Activated CD4-positive, alpha-beta T cell treated with anti-CD3 and anti-CD28 coated beads, Interleukin-2, amount 50 U/mL, for 48 hours (primary cell): Measurements from ENCODE around the gene ADH5.
"Not testable (repeated sequence)": the region's sequence is repeated elsewhere in the genome, so short reads cannot be mapped to it uniquely, and the experiment has no call there.

Experiments used
- DNase-seq, 2 experiments: peaks; one replicate each; pipeline ENCODE4 v3.0.0-alpha.2; 2020

The ADH5 gene

DNA sequence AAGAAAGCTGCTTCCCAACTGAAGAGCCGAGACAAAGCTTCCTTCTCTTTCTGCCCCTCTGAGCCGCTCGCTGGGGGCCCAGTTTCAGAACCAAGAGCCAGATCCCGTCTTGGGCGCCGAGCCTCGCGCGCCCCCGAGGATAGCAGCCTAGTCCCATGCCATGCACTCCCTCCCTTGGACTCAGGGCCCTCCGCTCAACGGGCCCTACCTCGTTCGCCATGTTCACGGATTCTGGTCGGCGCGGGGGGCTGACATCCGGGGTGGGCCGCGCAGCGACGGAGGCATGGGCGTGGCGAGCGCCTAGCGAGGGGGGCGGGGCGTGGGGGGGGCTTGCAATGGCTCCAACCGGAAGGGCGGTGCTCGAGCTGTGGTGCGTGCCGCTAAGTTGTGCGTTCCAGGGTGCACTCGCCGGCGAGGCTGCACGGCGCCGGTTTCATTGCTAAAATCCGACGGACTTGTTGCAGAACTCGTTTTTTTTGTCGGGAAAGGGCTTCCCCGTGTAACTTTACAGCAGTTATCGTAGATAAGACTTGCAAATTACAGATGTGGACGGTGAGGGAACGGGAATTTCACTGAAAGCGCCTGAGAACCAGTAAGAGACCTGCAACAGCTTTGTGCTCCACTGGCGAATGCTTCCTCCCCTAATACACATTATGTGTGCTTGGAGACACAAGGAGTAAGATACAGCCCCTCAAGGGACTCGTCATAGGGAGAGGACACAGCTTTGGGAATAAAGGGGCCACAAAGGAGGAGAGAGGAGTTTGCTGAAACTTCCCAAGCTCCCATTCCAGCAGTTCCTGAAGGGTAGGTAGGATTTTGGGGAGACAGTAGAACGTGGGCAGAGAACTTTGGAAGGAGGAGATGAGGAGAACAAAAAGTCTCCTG, at the start of gene ADH5:
TSS of gene ADH5 (minus strand) at position 308 of the 885 bp plus-strand sequence. CDS start at position 220, 88 bp downstream.
- peak; percentile 92 to 93 for DNase-seq

DNA sequence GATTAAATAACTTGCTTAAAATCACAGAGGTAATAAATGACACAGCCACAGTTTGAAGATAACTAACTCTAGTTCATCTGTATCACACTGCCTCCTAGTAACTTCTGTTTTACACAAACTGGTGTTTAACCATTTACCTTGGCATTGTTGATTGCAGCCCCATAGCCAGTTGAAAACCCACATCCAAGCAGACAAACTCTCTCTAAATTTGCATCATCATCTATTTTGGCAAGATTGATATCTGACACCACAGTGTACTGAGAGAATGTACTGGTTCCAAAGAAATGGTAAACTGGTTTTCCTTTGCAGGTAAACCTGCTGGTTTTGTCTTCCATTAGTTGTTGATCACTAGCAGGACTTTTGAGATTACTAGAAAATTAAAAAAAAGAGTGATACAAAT, 47.7 kb upstream of the ADH5 start:
- no peak for DNase-seq

DNA sequence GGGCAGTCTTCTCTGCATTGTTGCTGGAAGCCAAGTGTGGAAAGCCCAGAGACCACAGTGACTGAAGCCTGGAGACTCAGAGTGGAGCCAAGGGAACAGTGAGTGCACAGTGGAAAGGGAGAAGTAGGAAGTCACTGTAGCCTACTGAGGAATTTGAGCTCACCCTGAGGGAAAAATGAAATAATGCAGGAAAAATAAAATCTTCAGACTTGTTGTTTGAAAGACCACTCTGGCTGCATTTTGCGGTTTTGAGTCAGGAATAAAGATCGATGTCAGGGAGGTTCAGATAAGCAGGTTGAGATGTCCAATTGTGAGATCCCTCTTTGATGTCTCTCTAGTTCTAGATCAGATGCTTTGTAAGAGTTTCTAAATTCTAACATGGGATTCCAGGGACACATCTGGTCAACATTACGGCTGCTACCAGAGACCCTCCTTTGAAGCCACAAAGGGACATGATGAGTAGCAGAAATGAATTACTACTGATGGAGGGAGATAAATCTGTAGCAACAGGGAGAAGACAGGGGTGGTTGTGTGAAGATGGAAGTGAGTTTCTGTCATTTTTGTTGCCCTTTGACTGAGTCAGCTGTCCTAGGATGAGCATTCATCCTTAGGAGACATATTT, 47.1 kb upstream of the ADH5 start:
- DNase-seq = no peak

DNA sequence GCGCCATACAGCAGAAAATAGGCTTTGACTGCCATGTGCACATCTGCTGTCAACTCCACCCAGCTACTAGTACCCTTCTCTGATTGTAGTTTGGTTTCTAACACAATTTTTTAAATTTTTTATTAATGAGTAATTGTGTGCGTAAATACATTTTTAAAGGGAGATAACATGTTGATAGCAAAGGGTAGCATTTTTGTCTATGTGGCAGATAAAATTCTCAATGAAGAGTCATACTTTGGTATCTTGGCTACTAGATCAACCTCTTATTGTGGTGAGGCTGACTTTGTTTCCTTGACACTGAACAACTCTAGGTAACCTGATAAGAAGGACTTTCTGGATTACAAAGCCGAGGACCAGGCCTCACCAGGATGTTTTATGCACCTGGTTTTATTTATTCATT, 46.0 kb upstream of the ADH5 start:
- DNase-seq = no peak

DNA sequence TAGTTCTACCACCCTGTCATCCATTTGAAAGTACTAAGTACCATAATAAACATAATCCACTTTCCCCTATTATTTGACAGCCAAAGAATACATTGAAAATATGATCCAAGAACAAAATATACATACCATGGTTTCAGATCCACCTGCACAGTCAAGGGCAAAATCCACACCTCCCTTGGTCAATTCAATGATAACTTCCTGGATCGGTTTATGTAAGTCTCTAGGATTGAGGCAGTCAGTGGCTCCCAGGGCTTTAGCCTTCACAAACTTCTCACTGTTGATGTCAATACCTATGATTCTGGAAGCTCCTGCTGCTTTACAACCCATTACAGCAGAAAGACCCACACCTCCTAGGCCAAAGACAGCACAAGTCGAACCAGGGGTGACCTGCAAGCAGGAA, 42.8 kb upstream of the ADH5 start:
- no peak for DNase-seq

DNA sequence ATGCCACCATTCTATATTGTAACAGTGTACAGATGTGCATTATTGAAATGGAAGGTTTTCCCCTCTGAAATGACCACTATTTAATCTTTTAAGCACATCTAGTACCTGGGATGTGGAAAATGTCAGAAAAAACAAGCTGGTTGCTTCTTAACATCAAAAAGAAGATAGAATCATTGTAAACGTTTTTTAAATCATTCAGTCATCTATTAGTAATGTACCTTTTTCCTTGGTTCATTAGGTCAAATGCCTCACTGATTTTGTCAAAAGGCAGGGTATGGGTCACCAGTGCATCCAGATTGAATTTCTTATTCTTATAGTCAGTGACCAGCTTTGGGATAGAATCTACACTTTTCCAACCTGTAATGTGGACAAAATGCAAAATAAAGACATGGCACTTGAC, 37.8 kb upstream of the ADH5 start:
- no peak for DNase-seq

DNA sequence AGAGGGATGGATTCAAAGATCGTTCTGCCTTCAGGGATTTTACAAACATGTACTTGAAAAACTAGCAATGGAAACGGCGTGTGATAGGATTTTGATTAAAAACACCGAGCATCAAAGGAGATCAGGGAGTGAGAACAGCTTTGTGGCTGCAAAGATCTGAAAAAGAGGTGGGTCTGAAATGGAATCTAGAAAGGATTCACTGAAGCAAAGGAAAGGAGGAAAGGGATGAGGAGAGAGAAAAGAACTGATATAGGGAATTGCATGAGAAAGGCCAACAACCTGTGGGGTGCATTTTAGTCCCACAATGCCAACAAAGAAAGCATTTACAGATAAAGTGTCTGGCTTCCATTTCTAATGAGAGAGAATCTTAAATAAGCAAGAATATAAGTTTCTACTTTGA, 32.4 kb upstream of the ADH5 start:
- DNase-seq = no peak

DNA sequence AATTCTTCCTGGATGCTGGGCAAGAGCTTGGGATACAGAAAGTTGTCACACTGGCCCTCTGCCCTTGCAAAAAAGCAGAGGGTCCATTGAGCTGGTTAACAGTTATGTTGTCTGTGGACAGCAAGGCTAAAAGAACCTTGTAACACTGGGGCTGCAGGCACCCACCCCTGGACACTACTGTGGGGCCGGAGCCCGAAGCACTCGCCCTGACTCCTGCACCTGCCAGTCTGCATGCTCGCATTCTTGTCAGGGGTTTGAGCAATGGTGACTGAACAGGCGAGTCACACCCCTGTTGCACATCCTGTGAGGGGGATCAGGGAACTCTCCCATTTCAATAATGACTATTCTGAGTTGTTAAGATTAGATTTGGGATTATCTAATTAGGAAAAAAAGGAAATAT, 31.9 kb upstream of the ADH5 start:
- DNase-seq = no peak

DNA sequence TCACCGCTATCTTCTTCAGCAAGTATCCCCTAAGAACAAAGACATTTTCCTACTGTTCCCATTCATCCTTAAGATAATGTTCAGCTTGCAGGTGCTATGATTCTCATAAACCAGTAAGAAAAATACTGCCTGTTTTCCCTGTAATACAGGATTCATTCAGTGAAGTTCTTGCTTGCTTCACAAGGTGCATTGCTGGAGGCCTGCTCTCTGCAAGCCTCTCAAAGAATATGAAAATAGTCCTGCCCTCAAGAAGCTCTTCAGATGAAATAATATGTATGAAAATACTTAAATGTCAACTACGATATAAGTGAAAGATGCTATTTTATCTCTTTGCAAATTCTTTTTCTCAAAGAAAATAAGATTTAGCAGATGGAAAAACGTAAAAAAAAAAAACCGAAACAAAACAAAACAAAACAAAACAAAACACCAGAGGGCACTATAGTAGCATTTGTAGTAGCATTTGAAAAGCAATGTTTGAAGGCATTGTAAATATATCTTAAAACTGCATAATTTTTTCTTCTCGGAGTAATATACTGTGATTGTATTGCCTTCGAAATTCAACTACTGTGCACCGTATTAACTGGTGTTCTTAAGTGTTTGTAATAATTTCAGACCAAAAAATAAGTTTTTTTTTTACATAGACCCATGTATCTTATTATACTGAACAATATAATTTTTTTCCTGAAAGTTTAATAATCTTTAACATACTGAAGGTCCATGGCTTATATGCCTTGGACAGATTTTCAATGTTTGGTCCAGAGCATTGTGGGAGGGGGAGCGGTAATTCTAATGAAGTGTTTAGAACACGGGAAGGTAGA, 29.5 kb upstream of the ADH5 start:
- no peak for DNase-seq

DNA sequence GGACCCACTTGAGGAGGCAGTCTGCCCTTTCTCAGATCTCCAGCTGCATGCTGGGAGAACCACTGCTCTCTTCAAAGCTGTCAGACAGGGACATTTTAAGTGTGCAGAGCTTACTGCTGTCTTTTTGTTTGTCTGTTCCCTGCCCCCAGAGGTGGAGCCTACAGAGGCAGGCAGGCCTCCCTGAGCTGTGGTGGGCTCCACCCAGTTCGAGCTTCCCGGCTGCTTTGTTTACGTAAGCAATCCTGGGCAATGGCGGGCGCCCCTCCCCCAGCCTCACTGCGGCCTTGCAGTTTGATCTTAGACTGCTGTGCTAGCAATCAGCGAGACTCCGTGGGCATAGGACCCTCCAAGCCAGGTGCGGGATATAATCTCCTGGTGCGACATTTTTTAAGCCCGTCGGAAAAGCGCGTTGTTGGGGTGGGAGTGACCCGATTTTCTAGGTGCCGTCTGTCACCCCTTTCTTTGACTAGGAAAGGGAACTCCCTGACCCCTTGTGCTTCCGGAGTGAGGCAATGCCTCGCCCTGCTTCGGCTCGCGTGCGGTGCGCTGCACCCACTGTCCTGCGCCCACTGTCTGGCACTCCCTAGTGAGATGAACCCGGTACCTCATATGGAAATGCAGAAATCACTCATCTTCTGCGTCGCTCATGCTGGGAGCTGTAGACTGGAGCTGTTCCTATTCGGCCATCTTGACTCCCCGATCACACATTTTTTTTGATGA, 28.7 kb upstream of the ADH5 start:
- DNase-seq = not testable (repeated sequence)

DNA sequence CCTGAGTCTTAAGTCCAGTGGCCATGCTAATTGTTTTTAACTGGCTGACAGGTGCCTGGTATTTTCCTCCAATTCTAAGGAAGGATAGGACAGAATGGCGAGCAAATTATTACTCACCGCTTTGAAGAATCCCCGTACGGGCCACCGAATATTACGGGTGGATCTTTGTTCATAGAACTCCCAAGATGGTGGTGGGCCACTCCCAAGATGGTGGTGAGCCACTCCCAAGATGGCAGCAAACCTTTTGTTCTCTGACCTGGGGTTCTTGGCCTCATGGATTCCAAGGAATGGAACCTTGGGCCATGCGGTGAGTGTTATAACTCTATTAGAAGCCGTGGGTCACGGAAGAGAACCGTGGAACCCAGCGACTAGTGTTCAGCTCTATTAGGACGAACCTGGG, 20.7 kb upstream of the ADH5 start:
- not testable (repeated sequence) for DNase-seq

DNA sequence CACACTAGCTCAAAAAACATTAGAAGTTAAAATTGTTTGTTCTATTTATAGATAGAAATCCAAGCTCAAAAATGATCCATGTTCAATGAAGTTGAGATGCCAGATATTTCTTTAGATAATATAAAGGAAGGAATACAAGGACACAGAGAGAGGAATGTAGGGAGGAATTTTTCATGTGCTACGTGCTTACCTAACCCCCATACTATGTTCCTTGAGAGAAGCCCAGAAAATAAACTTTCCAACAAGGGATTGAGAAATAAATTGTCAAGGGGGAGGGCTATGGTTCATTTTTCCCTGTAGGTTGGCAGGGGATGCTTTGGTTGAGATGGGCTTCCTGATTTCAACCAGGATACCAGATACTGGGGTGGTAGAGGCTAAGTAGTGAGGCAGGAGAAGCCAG, 15.6 kb upstream of the ADH5 start:
- no peak for DNase-seq

DNA sequence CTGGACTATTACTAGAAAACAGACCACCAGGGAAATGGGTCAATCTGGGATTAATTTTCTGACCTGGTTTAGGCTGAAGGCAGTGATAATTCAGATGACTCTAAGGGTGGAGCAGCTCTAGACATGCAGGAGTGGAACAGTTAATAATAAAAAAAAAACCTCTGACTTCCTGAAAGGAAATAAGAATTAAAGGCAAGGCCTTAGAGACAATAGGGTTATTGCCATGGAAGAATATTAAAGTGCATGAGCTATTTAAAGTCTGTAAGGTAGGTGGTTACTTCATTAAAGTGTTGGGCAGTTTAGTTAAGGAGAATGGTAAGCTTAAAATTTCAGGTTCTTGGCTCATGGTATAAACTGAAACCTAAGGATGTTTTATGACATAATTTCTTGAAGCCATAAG, 14.6 kb upstream of the ADH5 start:
- no peak for DNase-seq

DNA sequence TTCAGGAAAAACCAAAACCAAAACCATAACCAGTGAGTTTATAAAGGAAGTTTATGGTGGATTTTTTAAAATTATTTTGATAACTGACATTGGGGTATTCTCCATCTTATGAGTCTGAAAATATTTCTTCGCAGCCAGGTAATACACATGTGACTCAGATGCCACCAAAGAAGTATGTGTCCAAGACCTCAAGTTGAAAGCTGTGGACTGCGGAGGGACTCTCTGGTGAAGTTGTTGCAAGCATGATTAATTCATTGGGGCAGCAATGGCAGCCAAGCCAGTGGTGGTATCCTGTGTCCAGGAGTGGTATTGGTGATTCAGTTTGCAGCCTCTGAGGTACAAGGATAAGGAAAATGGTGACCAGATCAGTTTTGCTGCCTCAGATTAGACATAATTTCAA, 14.0 kb upstream of the ADH5 start:
- DNase-seq = no peak

DNA sequence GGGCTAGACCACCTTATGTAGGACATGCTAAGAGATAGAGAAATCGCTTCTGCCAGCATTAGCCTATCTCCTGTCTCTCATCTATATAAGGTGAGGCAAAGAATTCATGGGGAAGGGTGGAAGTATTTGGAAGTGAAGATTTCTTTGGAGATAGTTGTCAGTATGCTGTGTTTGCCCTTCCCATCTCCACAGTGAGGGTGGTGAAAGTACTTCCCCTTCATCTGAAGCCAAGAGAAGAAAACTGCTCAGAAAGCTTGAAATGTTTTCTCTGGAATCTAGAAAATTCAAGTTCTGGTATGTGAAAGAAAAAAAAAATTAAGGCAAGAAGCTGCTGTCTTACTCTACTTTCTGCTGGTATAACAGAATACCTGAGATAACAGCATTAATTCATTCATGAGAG, 12.3 kb upstream of the ADH5 start:
- DNase-seq = no peak

DNA sequence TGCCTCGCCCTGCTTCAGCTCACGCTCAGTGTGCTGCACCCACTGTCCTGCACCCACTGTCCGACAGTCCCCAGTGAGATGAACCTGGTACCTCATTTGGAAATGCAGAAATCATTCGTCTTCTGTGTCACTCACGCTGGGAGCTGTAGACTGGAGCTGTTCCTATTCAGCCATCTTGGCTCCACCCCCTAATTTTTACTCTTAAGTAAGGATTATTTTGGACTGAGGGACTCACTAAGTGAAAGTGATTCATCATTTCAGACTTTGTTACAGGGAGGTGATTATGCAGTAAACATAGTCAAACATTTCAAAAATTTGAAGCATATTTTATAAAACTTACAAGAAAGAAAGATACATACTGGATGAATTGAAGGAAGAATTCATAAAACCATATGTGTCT, 11.2 kb upstream of the ADH5 start:
- DNase-seq = not testable (repeated sequence)

DNA sequence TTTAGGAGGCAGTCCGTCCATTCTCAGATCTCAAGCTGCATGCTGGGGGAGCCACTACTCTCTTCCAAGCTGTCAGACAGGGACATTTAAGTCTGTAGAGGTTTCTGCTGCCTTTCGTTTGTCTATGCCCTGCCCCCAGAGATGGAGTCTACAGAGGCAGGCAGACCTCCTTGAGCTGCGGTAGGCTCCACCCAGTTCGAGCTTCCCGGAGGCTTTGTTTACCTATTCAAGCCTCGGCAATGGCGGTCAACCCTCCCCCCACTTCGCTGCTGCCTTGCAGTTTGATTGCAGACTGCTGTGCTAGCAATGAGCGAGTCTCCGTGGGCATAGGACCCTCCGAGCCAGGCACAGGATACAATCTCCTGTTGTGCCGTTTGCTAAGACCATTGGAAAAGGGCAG, 10.7 kb upstream of the ADH5 start:
- DNase-seq = no peak

DNA sequence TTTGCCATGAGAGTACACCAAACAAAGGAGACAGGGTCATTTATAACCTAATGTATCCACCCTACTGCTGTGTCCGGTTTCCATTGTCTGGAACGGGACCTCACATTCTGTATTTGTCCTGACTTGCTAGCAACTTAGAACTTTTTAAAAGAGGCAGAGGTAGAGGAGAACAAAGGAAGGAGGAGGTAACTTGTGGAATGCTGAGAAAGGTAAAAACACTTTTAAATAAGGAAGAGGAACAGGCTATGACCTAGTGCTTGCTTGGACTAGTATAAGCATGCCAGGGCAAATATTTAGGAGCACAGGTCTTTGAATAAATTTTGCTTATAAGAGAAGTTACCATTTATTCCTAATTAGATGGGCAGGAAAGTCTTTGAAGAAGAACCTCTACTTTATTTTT, 3.3 kb upstream of the ADH5 start:
- not testable (repeated sequence) for DNase-seq

DNA sequence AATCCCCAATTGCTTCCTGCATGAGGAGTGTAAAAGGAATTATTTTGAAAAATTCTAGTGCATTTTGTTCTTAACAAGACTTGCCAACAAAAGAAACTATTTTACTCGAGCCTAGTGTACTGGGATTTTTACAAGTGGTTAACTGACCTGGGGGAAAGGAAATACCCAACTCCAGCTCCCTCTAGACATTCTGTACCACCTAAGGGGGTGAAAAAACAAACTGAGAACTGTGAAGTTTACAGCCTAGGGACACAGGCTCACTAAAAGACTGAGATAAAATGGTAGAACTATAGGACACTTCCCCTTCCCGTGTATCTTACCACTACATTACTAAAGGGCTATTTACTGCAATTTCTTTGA, 2.6 kb upstream of the ADH5 start:
- DNase-seq = no peak

DNA sequence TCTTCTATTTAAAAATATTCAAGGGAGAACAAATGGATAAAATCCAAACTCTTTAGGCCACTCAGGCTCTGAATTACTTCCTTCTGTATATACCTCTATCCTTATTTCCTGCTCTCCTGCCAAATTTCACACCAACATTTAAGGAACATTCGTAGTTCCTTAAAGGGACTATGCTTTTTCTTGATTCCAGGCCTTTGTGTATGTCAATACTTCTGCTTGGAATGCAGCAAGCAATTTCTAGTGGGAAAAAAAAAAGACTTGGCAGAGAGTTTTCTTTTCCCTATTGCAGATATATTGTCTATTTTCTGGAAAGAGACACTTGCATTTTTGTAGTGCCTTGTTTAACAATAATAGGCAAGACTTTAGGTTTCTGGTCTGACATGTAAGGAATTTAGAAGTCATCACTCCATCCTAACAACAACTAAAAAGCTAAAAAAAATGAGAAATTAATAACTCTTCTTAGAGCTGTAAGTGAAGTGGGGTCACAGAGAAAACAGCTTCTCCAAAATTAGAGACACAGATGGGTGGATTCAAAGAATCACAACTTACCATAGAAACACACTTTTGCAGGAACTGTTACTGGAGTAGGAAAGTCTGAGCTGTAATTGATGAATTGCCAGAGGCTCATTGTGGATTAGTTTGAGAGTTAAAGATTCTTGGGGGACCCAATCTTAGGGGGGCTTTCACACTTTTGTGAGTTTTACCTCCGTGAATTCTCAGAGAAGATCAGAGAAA, 2.1 kb upstream of the ADH5 start:
- no peak for DNase-seq

DNA sequence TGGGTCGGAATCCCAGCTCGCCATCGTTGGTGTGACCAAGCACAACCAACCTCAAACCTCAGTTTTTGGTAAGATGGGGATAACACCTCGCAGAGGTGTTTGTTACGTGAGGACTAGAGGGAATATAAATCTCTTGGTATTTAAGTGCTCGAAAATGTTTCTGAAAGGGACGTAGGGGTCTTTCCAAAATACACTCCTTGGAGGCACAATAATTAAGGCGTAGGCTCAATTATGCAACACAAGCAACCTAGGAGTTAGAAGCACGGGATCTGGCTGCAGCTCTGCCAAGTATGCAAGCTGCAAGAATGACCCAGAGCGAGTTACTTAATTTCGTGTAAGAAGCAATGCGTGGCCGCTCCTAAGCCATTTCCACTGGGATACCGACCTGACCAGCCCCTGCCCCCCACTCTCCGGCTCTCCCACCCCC, 552 bp downstream of the ADH5 start:
- peak; percentile 6 to 25 for DNase-seq

DNA sequence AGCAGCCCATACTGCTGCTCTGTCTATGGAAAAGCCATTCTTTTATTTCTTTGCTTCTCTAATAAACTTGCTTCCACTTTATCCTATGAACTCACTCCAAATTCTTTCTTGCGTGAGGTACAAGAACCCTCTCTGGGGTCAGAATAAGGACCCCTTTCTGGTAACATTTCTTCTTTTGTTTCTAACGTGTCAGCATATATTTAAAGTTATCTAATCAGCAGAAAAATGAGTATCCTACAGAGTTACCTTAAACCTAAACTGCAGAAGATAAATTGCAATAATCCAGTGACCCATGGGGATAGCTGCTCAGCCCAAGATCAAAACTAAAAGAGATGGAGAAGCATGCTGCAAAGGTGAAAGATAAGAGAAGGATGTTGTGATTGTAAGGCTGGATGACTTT, 4.0 kb downstream of the ADH5 start:
- no peak for DNase-seq
